Left lung (tissue), 10 donors: ENCODE measurements around the gene MRPL18. TPM values are rescaled to one million over a fixed set of nuclear protein-coding genes. Genes with fewer than 3 reads are reported as not detected.

Experiments
- ATAC-seq: fragments of 200-7000 bp; cut with Tn5 transposase; one replicate; pipeline ENCODE4 v1.9.1; 2020; ENCODE audit warnings: moderate library complexity
- DNase-seq, 4 donors: peaks; one replicate each; pipeline ENCODE4 v3.0.0-alpha.2; 2013 to 2020
- H3K27ac ChIP-seq, 2 donors: fragments of 200-600 bp; sonication (generic) in 1 of 2; one replicate each; pipeline versions ENCODE4 v1.5.0 to v1.8.0; 2020 to 2021
- H3K27me3 ChIP-seq, 2 donors: fragments of 200-600 bp; sonication (generic) in 1 of 2; one replicate each; pipeline versions ENCODE4 v1.5.0 to v1.8.0; 2020 to 2021
- H3K36me3 ChIP-seq, 2 donors: fragments of 200-600 bp; sonication (generic) in 1 of 2; one replicate each; pipeline versions ENCODE4 v1.5.0 to v1.8.0; 2020 to 2021
- H3K4me1 ChIP-seq, 2 donors: fragments of 200-600 bp; one replicate each; pipeline ENCODE4 v1.8.0; 2021
- H3K4me3 ChIP-seq, 2 donors: fragments of 200-600 bp; sonication (generic) in 1 of 2; one replicate each; pipeline versions ENCODE4 v1.5.0 to v1.8.0; 2020 to 2021; ENCODE audit warnings: mild to moderate bottlenecking in 1 of 2
- H3K9me3 ChIP-seq, 2 donors: fragments of 200-600 bp; sonication (generic) in 1 of 2; one replicate each; pipeline versions ENCODE4 v1.5.0 to v1.8.0; 2020 to 2021
- CTCF ChIP-seq, 2 donors: fragments of 200-600 bp; sonication (generic) in 1 of 2; IDR thresholded peaks; one replicate each; pipeline versions ENCODE4 v1.5.0 to v1.8.0; 2021; ENCODE audit warnings: antibody characterized with exemption in 2 of 2
- intact Hi-C, 2 donors: fragments of 100-400 bp; cut with DNase I; formaldehyde crosslinking; loops; one replicate each; pipeline versions ENCODE4 v1.11.2 to v1.14.2; 2022
- polyA plus RNA-seq, 6 donors: library from polyadenylated mRNA; unstranded; fragments of 120-200 nt; gene quantifications; one replicate each; pipeline ENCODE4 v1.2.1, GENCODE V29; 2013; ENCODE audit not compliant: insufficient read length in 6 of 6
- total RNA-seq, 2 donors: library from RNA; stranded (reverse); fragmentation: NEBNext Ultra II Directional; extraction: Animal tissue kit (Norgen Biotek cat#: 25700); gene quantifications; one replicate each; pipeline ENCODE4 v1.2.1, GENCODE V29; 2021
- donor health status: DM: no; HTN: yes; CAD: no.
- donor health status: DM: no; HTN: no; CAD: no.

MRPL18 gene
- total and polyA plus RNA-seq, 8 donors, result 49.8 to 67.5 (median 56.8) TPM

- Histone ChIP-seq H3K9me3 (no peaks in the 10 kb centered on the region), H3K4me1 (no peaks in the 10 kb centered on the region), H3K27me3 (peaks cover 0 to 7% of the 10 kb centered on the region in 2 donors), H3K36me3 (no peaks in the 10 kb centered on the region), H3K27ac (no peak overlapping the region), H3K4me3 (no peak overlapping the region)
- TF ChIP-seq CTCF (IDR thresholded peaks at IDR 0.05), result no peak
- ATAC-seq, result no peak
- no peak for DNase-seq
- intact Hi-C loops, result no loop called here
Measured at GRCh38 chr6:159830501-159831372, 40.5 kb downstream of the MRPL18 start.

- Histone ChIP-seq H3K4me3 (no peak overlapping the region), H3K9me3 (no peaks in the 10 kb centered on the region), H3K4me1 (no peaks in the 10 kb centered on the region), H3K27me3 (peaks cover 0 to 7% of the 10 kb centered on the region in 2 donors), H3K36me3 (no peaks in the 10 kb centered on the region), H3K27ac (no peak overlapping the region)
- no peak for DNase-seq
- TF ChIP-seq CTCF (IDR thresholded peaks at IDR 0.05), result no peak
- ATAC-seq, result no peak
- intact Hi-C loops, result no loop called here
Measured at GRCh38 chr6:159831373-159831679, 41.1 kb downstream of the MRPL18 start.

GRCh38 chr6:159832946-159833345 lies 42.7 kb downstream of the MRPL18 start:
- Histone ChIP-seq H3K4me3 (no peak overlapping the region), H3K27me3 (peaks cover 0 to 7% of the 10 kb centered on the region in 2 donors), H3K9me3 (no peaks in the 10 kb centered on the region), H3K4me1 (no peaks in the 10 kb centered on the region), H3K27ac (no peak overlapping the region), H3K36me3 (no peaks in the 10 kb centered on the region)
- intact Hi-C loops, result no loop called here
- DNase-seq (no peak), ATAC-seq (no peak)
- TF ChIP-seq CTCF (IDR thresholded peaks at IDR 0.05), result no peak

GRCh38 chr6:159833556-159833955 lies 43.3 kb downstream of the MRPL18 start:
- intact Hi-C loops, result no loop called here
- no peak overlapping the region for H3K27ac ChIP-seq
- DNase-seq, result no peak

More at GRCh38 chr6:159833556-159833955, 43.3 kb downstream of the MRPL18 start:
- Histone ChIP-seq H3K9me3 (no peaks in the 10 kb centered on the region), H3K36me3 (no peaks in the 10 kb centered on the region), H3K4me1 (no peaks in the 10 kb centered on the region), H3K27me3 (peaks cover 0 to 7% of the 10 kb centered on the region in 2 donors), H3K4me3 (no peak overlapping the region)
- TF ChIP-seq CTCF (IDR thresholded peaks at IDR 0.05), result no peak
- no peak for ATAC-seq
